Cerebellar cortex (tissue), 1 donor: ENCODE measurements around the gene METAP2.

ENCODE experiments used
- DNase-seq: peaks from one replicate; pipeline ENCODE4 v3.0.0-alpha.2; 2015; ENCODE audit warnings: low spot score

METAP2 gene

DNA sequence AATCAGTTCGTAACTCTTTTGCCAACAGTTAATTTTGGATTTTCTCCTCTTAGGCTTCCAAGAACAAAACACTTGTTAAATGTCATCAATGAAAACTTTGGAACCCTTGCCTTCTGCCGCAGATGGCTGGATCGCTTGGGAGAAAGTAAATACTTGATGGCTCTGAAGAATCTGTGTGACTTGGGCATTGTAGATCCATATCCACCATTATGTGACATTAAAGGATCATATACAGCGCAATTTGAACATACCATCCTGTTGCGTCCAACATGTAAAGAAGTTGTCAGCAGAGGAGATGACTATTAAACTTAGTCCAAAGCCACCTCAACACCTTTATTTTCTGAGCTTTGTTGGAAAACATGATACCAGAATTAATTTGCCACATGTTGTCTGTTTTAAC, 39.6 kb downstream of the METAP2 start:
- DNase-seq = no peak

- DNase-seq = no peak
These were observed 41.2 kb downstream of the METAP2 start for GRCh38 chr12:95515197-95515596.

GRCh38 chr12:95516757-95517156, 42.8 kb downstream of the METAP2 start:
- no peak for DNase-seq

DNA sequence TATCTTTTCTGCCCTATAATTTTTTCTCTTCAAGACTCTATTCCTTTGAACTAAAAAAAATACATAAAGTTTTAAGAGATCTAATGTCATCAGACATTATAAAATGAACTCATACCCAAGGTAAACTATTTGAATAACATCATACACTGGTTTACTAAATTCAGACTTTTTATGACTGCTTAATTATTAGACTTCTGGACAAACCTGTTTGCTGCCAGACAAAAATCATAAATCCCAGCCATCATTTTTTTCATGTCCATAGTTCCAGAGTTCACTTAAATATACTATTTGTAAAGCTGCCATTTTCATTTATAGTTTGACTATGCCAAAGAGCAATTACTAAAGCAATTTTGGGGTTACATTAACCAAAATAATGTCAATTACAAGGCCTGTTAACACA, 43.3 kb downstream of the METAP2 start:
- DNase-seq = no peak

- DNase-seq = no peak
These were observed 45.0 kb downstream of the METAP2 start for GRCh38 chr12:95518944-95519343.

DNA sequence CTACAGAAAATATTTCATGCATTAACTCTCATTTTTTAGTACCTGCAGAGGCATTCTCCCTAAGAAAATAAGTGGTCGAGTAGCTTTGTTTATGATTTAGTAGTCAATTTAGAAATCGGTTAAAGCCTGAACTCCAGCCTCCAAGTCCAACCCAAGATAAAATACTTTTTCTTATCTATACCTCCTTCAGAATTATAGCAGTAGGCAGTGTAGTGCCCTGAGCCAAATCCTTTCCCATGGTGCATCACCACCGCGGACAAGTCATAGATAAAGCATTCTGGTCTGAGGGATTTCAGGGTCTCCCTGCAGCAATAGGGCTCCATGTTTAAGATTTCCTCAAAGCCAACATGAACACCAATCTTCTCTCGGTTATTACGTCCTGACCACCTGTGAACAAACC, 46.9 kb downstream of the METAP2 start:
- DNase-seq = no peak

DNA sequence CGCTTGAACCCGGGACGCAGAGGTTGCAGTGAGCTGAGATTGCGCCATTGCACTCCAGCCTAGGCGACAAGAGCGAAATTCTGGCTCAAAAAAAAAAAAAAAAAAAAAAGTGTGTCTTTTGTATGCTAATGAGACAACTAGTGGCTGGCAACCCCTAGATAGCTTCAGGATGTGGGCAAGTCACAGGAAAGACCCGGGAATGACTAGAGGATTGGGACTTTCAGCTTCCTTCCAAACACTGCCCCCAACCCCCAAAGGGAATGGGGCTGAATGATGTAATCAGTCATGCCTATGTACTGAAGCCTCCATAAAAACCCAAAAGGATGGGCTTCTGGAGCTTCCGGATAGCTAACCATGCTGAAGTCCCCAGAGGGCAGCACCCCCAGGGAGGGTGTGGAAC, 48.7 kb downstream of the METAP2 start:
- DNase-seq = no peak

DNA sequence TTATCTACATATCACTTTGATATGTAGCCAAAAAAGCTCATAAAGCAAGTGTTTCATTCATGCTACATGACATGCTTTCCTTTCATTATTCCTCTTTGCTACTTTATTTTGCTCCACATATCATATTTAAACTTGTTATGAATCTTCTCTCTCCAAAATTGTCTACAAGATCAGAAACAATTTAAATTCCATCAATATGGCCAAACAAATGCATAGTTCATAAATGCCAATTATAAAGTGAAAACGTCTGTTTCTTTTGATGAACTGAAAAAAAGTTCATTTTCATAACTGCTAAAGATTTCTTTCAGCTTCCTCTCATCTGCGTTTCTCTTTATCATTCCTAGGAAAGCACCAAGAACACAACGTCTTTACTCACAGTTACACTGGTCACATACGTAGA, 54.5 kb downstream of the METAP2 start:
- DNase-seq = no peak

DNA sequence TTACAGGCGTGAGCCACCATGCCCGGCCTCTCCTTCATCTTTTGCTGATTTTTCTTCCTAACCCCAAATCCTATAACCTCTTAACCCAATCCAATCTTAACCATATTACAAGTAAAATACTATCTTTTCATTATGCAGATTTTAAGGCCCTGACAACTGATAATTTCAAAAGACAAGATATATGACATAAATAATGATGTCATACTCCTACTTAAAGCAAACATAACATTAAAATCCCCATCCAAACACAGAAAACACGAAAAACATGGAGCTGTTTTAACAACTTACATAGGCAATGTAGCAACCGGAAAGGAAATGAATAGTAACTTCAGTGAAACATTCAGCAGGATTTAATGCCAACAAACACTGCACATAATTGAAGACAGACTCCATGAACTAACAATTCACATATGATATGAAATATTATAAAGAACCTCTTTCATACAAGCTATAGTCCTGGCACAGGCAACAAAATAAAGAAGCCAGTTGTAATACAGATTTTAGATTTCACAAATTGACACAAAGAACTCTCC, 55.8 kb downstream of the METAP2 start:
- no peak for DNase-seq

- DNase-seq = no peak
These were observed 58.9 kb downstream of the METAP2 start for GRCh38 chr12:95532851-95533250.

GRCh38 chr12:95533985-95534384, 60.0 kb downstream of the METAP2 start:
- no peak for DNase-seq

GRCh38 chr12:95538006-95538405, 64.1 kb downstream of the METAP2 start:
- no peak for DNase-seq

- no peak for DNase-seq
These were observed 64.7 kb downstream of the METAP2 start for GRCh38 chr12:95538656-95539055.

- DNase-seq = no peak
These were observed 67.5 kb downstream of the METAP2 start for GRCh38 chr12:95541436-95541835.

- DNase-seq = no peak
These were observed 69.4 kb downstream of the METAP2 start for GRCh38 chr12:95543305-95543704.

GRCh38 chr12:95544756-95545155, 70.8 kb downstream of the METAP2 start:
- no peak for DNase-seq

DNA sequence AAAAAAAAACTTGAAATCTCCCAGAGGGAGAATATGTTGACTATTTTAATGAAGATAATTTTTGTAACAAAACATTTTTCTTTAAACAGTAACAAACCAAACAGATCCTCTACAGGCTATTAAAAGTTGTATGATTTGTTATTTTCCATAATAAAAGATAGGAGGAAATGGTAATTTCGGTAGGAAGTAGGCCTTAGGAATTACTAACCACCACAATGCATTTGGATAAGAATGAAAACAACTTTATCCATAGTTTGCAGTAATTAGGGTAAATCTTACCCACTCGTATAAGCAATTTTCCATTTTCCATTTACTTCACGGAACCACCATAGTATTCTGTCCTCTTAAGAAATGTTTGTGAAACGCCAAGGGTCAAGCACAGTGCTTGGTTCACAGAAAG, 71.4 kb downstream of the METAP2 start:
- no peak for DNase-seq

DNA sequence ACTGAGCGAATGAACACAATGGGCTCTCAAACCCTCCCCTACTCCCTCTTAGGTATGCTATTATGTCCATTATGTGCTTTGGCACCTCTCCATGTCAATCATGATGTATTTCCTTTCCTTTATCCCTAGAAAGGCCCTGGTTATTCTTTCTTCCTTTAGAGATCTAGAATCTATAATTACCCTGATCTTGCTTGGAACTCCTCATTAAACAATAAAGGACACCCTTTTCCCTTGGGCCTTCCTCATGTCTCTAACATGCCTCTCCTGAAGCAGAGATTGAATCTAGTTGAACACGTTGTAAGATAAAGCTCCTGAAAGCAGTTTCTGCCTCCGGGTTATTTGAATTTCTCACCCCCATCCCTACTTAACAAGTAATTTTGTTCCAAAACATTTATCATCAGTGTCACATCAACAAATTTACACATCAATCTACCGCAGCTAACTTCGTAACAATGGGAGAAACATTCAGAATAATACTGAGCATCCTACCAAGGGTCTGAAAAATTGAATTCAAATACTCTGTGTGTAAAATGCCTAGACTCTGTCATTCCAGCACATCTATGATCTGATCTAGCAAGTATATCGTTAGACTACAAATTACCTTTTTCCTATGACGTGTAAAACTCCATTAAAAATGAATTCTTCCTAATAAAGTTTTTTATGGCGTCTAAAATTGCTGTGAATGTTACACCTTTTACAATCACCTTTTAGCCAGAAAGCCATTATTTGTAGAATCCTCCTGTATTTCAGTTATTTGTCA, 72.0 kb downstream of the METAP2 start:
- DNase-seq = peak; percentile 29

- peak; percentile 58 for DNase-seq
These were observed 72.5 kb downstream of the METAP2 start for GRCh38 chr12:95546491-95546813.

- peak; percentile 54 for DNase-seq
These were observed 73.6 kb downstream of the METAP2 start for GRCh38 chr12:95547522-95548055.

DNA sequence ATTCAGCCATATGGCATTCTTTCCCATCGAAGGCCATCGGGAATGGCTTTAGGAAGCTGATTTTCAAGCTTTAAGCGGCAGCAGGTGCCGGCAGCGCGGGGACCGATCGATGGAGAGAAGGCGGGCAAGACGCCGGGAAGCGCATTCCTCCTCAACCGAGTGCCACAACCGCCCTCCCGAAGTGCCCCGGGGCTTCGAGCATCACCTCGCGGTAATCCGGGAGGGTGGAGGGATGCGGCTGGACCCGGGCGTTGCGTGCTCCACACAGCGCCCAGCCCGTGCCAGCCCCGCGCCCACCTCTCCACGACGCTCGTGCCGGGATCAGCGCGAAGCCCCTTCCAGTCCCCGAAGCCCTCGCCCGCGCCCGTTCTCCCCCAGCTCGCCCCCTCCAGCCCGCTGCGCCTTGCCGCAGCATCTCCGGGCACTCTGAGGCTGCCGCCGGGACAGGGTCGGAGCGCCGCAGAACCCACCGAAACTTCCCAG, 74.1 kb downstream of the METAP2 start:
- DNase-seq = peak; percentile 52

DNA sequence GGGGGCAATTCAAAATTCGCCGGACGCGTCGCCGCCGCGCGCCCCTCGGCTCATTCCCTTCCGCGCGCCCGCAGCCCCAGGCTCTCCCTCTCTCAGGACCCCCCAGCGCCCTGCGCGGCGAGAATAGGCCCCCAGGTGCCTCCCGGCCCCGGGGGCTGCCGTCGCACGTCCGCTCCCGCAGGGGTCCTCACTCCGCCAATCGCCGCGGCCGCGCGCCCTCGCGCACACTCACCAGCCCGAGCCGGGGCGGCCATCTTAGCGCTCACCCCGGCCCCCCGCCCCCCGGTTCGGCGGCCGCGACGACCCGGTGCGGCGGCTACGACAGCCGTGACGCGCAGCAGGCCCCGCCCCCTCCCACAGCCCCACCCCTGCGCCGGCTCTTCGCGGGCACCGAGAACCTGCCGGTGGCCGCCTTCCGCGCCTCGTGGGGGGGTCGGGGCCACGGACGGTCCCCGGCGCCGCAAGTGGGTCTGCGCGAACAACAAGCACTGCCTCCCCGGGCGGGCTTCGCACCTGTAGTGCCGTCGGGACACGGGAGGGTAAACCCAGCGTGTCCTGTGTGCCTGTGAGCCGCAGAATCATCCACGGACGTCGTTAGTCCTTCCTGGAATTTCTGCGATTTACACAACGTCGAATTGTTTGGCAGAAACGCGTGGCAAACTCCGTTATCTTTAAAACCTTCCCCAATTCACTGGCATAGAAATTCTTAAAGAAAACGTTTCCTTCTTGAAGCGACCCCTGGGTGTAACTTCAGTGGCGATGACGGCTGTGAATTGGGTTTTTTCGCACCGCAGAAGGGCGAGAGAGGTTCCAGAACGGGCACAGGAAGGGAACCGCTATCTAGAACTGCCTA, 74.8 kb downstream of the METAP2 start:
- peak; percentile 50 for DNase-seq
